OCI-LY7 (cell line): ENCODE data around the gene STRBP.
"Not testable (repeated sequence)": the region's sequence is repeated elsewhere in the genome, so short reads cannot be mapped to it uniquely, and the experiment has no call there.

Experiments
- EZH2phosphoT487 ChIP-seq: fragments of 200-600 bp; sonication (generic); IDR thresholded peaks from 2 replicates; pipeline ENCODE4 v1.6.1; 2018; ENCODE audit warnings: low read depth, borderline replicate concordance, mild to moderate bottlenecking, mixed run types, antibody characterized with exemption, low read length, moderate library complexity, mixed read lengths
- TF ChIP-seq, protein P1 (sequence below): fragments of 200-600 bp; sonication (generic); conservative IDR thresholded peaks from 2 replicates; pipeline ENCODE4 v1.5.1; 2014; ENCODE audit warnings: mild to moderate bottlenecking, antibody characterized with exemption, low read length, moderate library complexity, mixed read lengths

DNA sequence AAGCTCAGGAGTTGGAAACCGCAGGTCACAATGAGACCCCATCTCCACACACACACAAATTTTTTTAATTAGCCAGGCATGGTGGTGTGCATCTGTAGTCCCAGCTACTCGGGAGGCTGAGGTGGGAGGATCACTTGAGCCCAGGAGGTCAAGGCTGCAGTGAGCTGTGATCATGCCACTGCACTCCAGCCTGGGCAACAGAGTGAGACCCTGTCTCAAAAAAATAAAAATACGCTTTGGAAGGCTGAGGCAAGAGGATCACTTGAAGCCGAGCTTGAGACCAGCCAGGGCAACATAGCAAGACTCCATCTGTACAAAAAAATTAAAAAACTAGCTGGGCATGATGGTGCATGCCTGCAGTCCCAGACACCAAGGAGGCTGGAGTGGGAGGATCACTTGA is 19.2 kb downstream of the STRBP start:
- TF ChIP-seq, protein P1, sequence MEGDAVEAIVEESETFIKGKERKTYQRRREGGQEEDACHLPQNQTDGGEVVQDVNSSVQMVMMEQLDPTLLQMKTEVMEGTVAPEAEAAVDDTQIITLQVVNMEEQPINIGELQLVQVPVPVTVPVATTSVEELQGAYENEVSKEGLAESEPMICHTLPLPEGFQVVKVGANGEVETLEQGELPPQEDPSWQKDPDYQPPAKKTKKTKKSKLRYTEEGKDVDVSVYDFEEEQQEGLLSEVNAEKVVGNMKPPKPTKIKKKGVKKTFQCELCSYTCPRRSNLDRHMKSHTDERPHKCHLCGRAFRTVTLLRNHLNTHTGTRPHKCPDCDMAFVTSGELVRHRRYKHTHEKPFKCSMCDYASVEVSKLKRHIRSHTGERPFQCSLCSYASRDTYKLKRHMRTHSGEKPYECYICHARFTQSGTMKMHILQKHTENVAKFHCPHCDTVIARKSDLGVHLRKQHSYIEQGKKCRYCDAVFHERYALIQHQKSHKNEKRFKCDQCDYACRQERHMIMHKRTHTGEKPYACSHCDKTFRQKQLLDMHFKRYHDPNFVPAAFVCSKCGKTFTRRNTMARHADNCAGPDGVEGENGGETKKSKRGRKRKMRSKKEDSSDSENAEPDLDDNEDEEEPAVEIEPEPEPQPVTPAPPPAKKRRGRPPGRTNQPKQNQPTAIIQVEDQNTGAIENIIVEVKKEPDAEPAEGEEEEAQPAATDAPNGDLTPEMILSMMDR: not testable (repeated sequence)
- TF ChIP-seq EZH2phosphoT487: not testable (repeated sequence)
